ENCODE measurements around the gene OR51B5. TPM values are rescaled to one million over a fixed set of nuclear protein-coding genes. Genes with fewer than 3 reads are reported as not detected.

Gene OR51B5
- polyA plus RNA-seq, 1 of the 3 experiments (the other 2 are of a cell fraction) = 0.15 TPM

GRCh38 chr11:5301846-5302245, 41.5 kb downstream of the OR51B5 start, which contains the start of gene OR51B4 (continued):
- TF ChIP-seq USF1 (IDR thresholded peaks at IDR 0.05; ENCODE audit: borderline replicate concordance, low read depth) (no peak), POLR2AphosphoS5 (IDR thresholded peaks at IDR 0.05; ENCODE audit: low read depth, low read length) (no peak), GABPA (IDR thresholded peaks at IDR 0.05; ENCODE audit: low read depth) (no peak)

- Histone ChIP-seq H3K27me3 (ENCODE audit: insufficient read depth) (peaks cover 6% of the 10 kb centered on the region; the same call in 1 of the 2 replicates), H3K27ac (ENCODE audit: low read depth in 2 of 2, low read length in 1 of 2) (no peak overlapping the region), H3K4me3 (ENCODE audit: low read depth in 2 of 2, low read length in 1 of 2) (no peak overlapping the region), H3F3A (replicated peaks; ENCODE audit: insufficient read depth) (no peaks in the 10 kb centered on the region), H3K79me2 (ENCODE audit: insufficient read depth) (no peaks in the 10 kb centered on the region), H4K20me1 (ENCODE audit: insufficient read depth) (no peaks in the 10 kb centered on the region), H3K9me3 (no peaks in the 10 kb centered on the region), H2AFZ (ENCODE audit: low read depth) (no peak overlapping the region), H3K4me2 (no peak overlapping the region), H3K9ac (no peak overlapping the region), H3K4me1 (ENCODE audit: control insufficient read depth in 1 of 2, insufficient read depth in 2 of 2, low read depth in 1 of 2, low read length in 1 of 2) (no peaks in the 10 kb centered on the region), H3K36me3 (replicated peaks in 1 of 2; ENCODE audit: control insufficient read depth in 1 of 2, insufficient read depth in 2 of 2, low read length in 1 of 2) (no peaks in the 10 kb centered on the region), H3K9me2 (no peaks in the 10 kb centered on the region)
- no peak for TF ChIP-seq NFIC (IDR thresholded peaks at IDR 0.05; ENCODE audit: borderline replicate concordance)
- no peak for TF ChIP-seq GABPA (IDR thresholded peaks at IDR 0.05; ENCODE audit: low read depth)
- no peak for TF ChIP-seq IRF3 (IDR thresholded peaks at IDR 0.05; ENCODE audit: low read depth, low read length)
- no peak for TF ChIP-seq MEF2A (IDR thresholded peaks at IDR 0.05; ENCODE audit: borderline replicate concordance, low read depth)
- no peak for TF ChIP-seq EZH2phosphoT487 (IDR thresholded peaks at IDR 0.05; ENCODE audit: borderline replicate concordance, low read depth)
- no peak for TF ChIP-seq NRF1 (IDR thresholded peaks at IDR 0.05; ENCODE audit: low read depth, low read length)
- no peak for TF ChIP-seq SMC3 (IDR thresholded peaks at IDR 0.05; ENCODE audit: low read depth, low read length)
- no peak for TF ChIP-seq RFX5 (IDR thresholded peaks at IDR 0.05; ENCODE audit: low read length)
- no peak for TF ChIP-seq PBX3 (IDR thresholded peaks at IDR 0.05)
- TF ChIP-seq GATA2 (CRISPR knock-in tag; IDR thresholded peaks at IDR 0.05) = no peak
- TF ChIP-seq USF2 (IDR thresholded peaks at IDR 0.05; ENCODE audit: borderline replicate concordance, low read depth, low read length) = no peak
- DNase-seq = no peak
- CTCF ChIA-PET = no interaction called here
- 1% methylated on average over 3 of the region's 3 CpGs for WGBS (ENCODE audit: low lambda C conversion rate)
- POLR2A ChIA-PET = no interaction called here
Measured at GRCh38 chr11:5300251-5300650, 43.1 kb downstream of the OR51B5 start.

Measured in SK-N-SH (cell line).